DOHH2 (cell line): ENCODE results near the gene SH3BP5.
A peak's percentile ranks its signal among the peaks of the same experiment; 100 is the strongest.

Experiments
- H3F3A ChIP-seq: fragments of 200-600 bp; sonication (generic), shearing (Covaris generic); 2 replicates; pipeline ENCODE4 v1.6.0; 2016; ENCODE audit warnings: antibody characterized with exemption, mild to moderate bottlenecking; ENCODE audit not compliant: control insufficient read depth, insufficient read depth
- H3K27ac ChIP-seq: fragments of 200-600 bp; sonication (generic); 2 replicates; pipeline ENCODE4 v1.5.1; 2014; ENCODE audit warnings: low read depth, mild to moderate bottlenecking, low read length, moderate library complexity
- H3K27me3 ChIP-seq: fragments of 200-600 bp; sonication (generic); 2 replicates; pipeline ENCODE4 v1.6.1; 2014; ENCODE audit warnings: mild to moderate bottlenecking, low read length, mixed read lengths; ENCODE audit not compliant: control insufficient read depth
- H3K36me3 ChIP-seq: fragments of 200-600 bp; sonication (generic); 2 replicates; pipeline ENCODE4 v1.6.1; 2014; ENCODE audit warnings: mild to moderate bottlenecking, low read length, moderate library complexity, mixed read lengths; ENCODE audit not compliant: control insufficient read depth
- H3K4me1 ChIP-seq: fragments of 200-600 bp; sonication (generic); 2 replicates; pipeline ENCODE4 v1.6.1; 2014; ENCODE audit warnings: mild to moderate bottlenecking, low read length, mixed read lengths; ENCODE audit not compliant: control insufficient read depth
- H3K4me2 ChIP-seq: fragments of 200-600 bp; sonication (generic); 2 replicates; pipeline ENCODE4 v1.6.0; 2014; ENCODE audit warnings: mild to moderate bottlenecking, low read length, moderate library complexity
- H3K4me3 ChIP-seq: fragments of 200-600 bp; sonication (generic); 2 replicates; pipeline ENCODE4 v1.5.1; 2014; ENCODE audit warnings: mild to moderate bottlenecking, low read length, mixed read lengths
- H3K79me2 ChIP-seq: fragments of 200-600 bp; sonication (generic); 2 replicates; pipeline ENCODE4 v1.6.1; 2014; ENCODE audit warnings: mild to moderate bottlenecking, low read length, mixed read lengths; ENCODE audit not compliant: control insufficient read depth
- H3K9me2 ChIP-seq: fragments of 200-600 bp; sonication (generic); replicated peaks from 2 replicates; pipeline ENCODE4 v1.6.1; 2014; ENCODE audit warnings: mild to moderate bottlenecking, low read length, mixed read lengths; ENCODE audit not compliant: control insufficient read depth
- H3K9me3 ChIP-seq: fragments of 200-600 bp; sonication (generic); 2 replicates; pipeline ENCODE4 v1.6.1; 2014; ENCODE audit warnings: antibody characterized with exemption, low read length, mixed read lengths; ENCODE audit not compliant: control insufficient read depth, insufficient read depth
- H4K20me1 ChIP-seq: fragments of 200-600 bp; sonication (generic); 2 replicates; pipeline ENCODE4 v1.6.0; 2014; ENCODE audit warnings: low read depth, mild to moderate bottlenecking, antibody characterized with exemption, low read length, moderate library complexity; ENCODE audit not compliant: control insufficient read depth, insufficient read depth
- EZH2phosphoT487 ChIP-seq: fragments of 200-600 bp; sonication (generic); IDR thresholded peaks from 2 replicates; pipeline ENCODE4 v1.6.1; 2017; ENCODE audit warnings: borderline replicate concordance, mild to moderate bottlenecking, antibody characterized with exemption, low read length, moderate library complexity, mixed read lengths
- TF ChIP-seq, protein P1 (sequence below): fragments of 200-600 bp; sonication (generic); IDR thresholded peaks from one replicate; pipeline ENCODE4 v1.5.1; 2014; ENCODE audit warnings: antibody characterized with exemption, mild to moderate bottlenecking, low read depth, low read length; ENCODE audit not compliant: poor library complexity, severe bottlenecking

Gene SH3BP5

GRCh38 chr3:15269091-15269989 lies 63.0 kb downstream of the SH3BP5 start:
- H3F3A ChIP-seq, result no peaks in the 10 kb centered on the region
- H4K20me1 ChIP-seq, result no peaks in the 10 kb centered on the region
- no peak overlapping the region for H3K4me3 ChIP-seq
- H3K27me3 ChIP-seq, result no peaks in the 10 kb centered on the region
- no peaks in the 10 kb centered on the region for H3K9me3 ChIP-seq
- H3K79me2 ChIP-seq, result no peaks in the 10 kb centered on the region; the same call in 1 of the 2 replicates
- H3K4me1 ChIP-seq, result peaks cover 33% of the 10 kb centered on the region
- TF ChIP-seq, protein P1, sequence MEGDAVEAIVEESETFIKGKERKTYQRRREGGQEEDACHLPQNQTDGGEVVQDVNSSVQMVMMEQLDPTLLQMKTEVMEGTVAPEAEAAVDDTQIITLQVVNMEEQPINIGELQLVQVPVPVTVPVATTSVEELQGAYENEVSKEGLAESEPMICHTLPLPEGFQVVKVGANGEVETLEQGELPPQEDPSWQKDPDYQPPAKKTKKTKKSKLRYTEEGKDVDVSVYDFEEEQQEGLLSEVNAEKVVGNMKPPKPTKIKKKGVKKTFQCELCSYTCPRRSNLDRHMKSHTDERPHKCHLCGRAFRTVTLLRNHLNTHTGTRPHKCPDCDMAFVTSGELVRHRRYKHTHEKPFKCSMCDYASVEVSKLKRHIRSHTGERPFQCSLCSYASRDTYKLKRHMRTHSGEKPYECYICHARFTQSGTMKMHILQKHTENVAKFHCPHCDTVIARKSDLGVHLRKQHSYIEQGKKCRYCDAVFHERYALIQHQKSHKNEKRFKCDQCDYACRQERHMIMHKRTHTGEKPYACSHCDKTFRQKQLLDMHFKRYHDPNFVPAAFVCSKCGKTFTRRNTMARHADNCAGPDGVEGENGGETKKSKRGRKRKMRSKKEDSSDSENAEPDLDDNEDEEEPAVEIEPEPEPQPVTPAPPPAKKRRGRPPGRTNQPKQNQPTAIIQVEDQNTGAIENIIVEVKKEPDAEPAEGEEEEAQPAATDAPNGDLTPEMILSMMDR, result no peak
- TF ChIP-seq EZH2phosphoT487, result no peak
- H3K9me2 ChIP-seq, result no peaks in the 10 kb centered on the region
- H3K4me2 ChIP-seq, result no peak overlapping the region
- no peak overlapping the region for H3K27ac ChIP-seq
- peaks cover 22% of the 10 kb centered on the region for H3K36me3 ChIP-seq

DNA sequence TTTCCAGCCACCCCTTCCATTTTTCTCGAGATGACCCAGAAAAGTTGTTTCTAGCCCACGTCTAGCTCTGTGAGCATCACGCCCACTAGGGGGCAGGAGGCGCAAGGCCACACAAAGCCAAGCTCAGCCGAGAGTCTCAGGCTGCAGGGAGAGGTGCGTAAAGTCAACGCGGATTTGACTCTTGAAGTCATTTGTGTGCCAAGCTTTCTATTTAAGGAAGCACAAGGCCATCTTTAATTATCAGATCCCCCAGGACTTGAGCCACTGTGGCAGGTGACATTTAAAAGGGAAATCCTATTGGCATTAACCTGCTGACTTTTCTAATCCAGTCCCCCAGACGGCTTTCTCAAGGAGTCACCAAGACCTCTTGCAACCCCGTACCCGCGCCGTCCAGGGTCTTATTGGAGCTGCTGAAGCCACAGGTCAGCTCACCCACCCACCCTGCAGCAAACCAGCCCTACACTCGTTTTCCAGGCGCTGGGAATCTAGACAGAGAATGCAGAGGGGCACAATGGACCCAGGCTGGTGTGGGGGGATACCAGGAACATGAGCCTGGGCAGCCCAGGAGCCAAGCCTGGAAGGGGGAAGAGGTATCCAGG lies 64.3 kb downstream of the SH3BP5 start:
- Histone ChIP-seq H3K4me3 (no peak overlapping the region), H4K20me1 (no peaks in the 10 kb centered on the region), H3K27ac (no peak overlapping the region), H3K9me2 (no peaks in the 10 kb centered on the region), H3K4me2 (no peak overlapping the region), H3K9me3 (no peaks in the 10 kb centered on the region), H3K27me3 (no peaks in the 10 kb centered on the region), H3K4me1 (peaks cover 28% of the 10 kb centered on the region), H3K79me2 (no peaks in the 10 kb centered on the region; the same call in 1 of the 2 replicates), H3K36me3 (peaks cover 22% of the 10 kb centered on the region), H3F3A (no peaks in the 10 kb centered on the region)
- TF ChIP-seq, protein P1, result peak; percentile 94
- no peak for TF ChIP-seq EZH2phosphoT487

GRCh38 chr3:15267502-15267901 lies 64.9 kb downstream of the SH3BP5 start:
- Histone ChIP-seq H4K20me1 (no peaks in the 10 kb centered on the region), H3K36me3 (peaks cover 22% of the 10 kb centered on the region), H3K4me1 (peaks cover 23% of the 10 kb centered on the region), H3F3A (no peaks in the 10 kb centered on the region), H3K9me3 (no peaks in the 10 kb centered on the region), H3K27me3 (no peaks in the 10 kb centered on the region), H3K4me2 (no peak overlapping the region), H3K9me2 (no peaks in the 10 kb centered on the region), H3K4me3 (no peak overlapping the region), H3K79me2 (no peaks in the 10 kb centered on the region; the same call in 1 of the 2 replicates), H3K27ac (no peak overlapping the region)
- no peak for TF ChIP-seq EZH2phosphoT487
- TF ChIP-seq, protein P1, result no peak
